HepG2 (cell line): ENCODE results near the gene TCF25. TPM values are rescaled to one million over a fixed set of nuclear protein-coding genes. Genes with fewer than 3 reads are reported as not detected.

Experiments used
- HBP1 ChIP-seq: IDR thresholded peaks from 2 replicates; pipeline ENCODE4 v1.6.1; 2016; ENCODE audit warnings: low read depth, control low read depth
- LCORL ChIP-seq, 2 experiments: fragments of 450-650 bp in 1 of 2; sonication (generic) in 1 of 2; formaldehyde crosslinking in 1 of 2; IDR thresholded peaks; 2 replicates each; pipeline versions ENCODE4 v1.5.0 to v1.6.1; 2017 to 2020; ENCODE audit warnings: antibody characterized with exemption in 1 of 2, missing genetic modification reagents in 1 of 2
- NBN ChIP-seq: fragments of 450-650 bp; conservative IDR thresholded peaks from 2 replicates; pipeline ENCODE4 v1.6.1; 2017
- REXO4 ChIP-seq: sonication (generic); formaldehyde crosslinking; IDR thresholded peaks from 2 replicates; pipeline ENCODE4 v1.8.0; 2022; ENCODE audit warnings: missing genetic modification reagents, mild to moderate bottlenecking, borderline replicate concordance
- ZBTB20 ChIP-seq: sonication (generic); formaldehyde crosslinking; IDR thresholded peaks from 2 replicates; pipeline ENCODE4 v1.8.1; 2023; ENCODE audit warnings: missing genetic modification reagents, low read depth, mild to moderate bottlenecking, borderline replicate concordance
- ZNF142 ChIP-seq: sonication (generic); formaldehyde crosslinking; IDR thresholded peaks from 2 replicates; pipeline ENCODE4 v1.4.0; 2020; ENCODE audit warnings: missing genetic modification reagents
- ZNF326 ChIP-seq: sonication (generic); formaldehyde crosslinking; IDR thresholded peaks from 2 replicates; pipeline ENCODE4 v1.4.0; 2020; ENCODE audit warnings: missing genetic modification reagents, borderline replicate concordance
- ZNF770 ChIP-seq: sonication (generic); formaldehyde crosslinking; IDR thresholded peaks from 2 replicates; pipeline ENCODE4 v1.5.0; 2020; ENCODE audit warnings: mild to moderate bottlenecking, missing genetic modification reagents
- ZNF772 ChIP-seq: sonication (generic); formaldehyde crosslinking; IDR thresholded peaks from 2 replicates; pipeline ENCODE4 v1.5.0; 2020; ENCODE audit warnings: mild to moderate bottlenecking, missing genetic modification reagents
- polyA plus RNA-seq, 8 experiments: library from polyadenylated mRNA; depleted of rRNA in 3 of 8; stranded (reverse) in 7 of 8; unstranded in 1 of 8; fragments of >200 nt; fragmentation: Illumina TruSeq in 4 of 8; extraction: Trizol in 4 of 8; gene quantifications; 2 replicates each; pipeline versions ENCODE4 v1.2.1 to v1.2.3, GENCODE V29; 2011 to 2016; ENCODE audit warnings: low read depth in 4 of 8, missing spikeins in 1 of 8, mixed read lengths in 1 of 8; ENCODE audit not compliant: insufficient read depth in 1 of 8
- total RNA-seq, 5 experiments: library from RNA; depleted of rRNA; stranded (reverse); fragments of >200 nt; fragmentation: Illumina TruSeq; extraction: Trizol; gene quantifications; 2 replicates each; pipeline ENCODE4 v1.2.3, GENCODE V29; 2016; ENCODE audit warnings: low read depth in 1 of 5
- TF ChIP-seq, protein P1 (sequence below): sonication (generic); formaldehyde crosslinking; IDR thresholded peaks from 2 replicates; pipeline ENCODE4 v1.4.0; 2020; ENCODE audit warnings: missing genetic modification reagents, mild to moderate bottlenecking, borderline replicate concordance
- TF ChIP-seq, protein P2 (sequence below): sonication (generic); formaldehyde crosslinking; IDR thresholded peaks from 2 replicates; pipeline ENCODE4 v1.5.0; 2020; ENCODE audit warnings: mild to moderate bottlenecking, missing genetic modification reagents, moderate library complexity

TCF25 gene
- total and polyA plus RNA-seq, 2 of the 13 experiments (the other 11 are each of a cell fraction or from before 2014, with no cell fraction given) = 138 to 206 TPM

- TF ChIP-seq ZNF142 (CRISPR knock-in tag) (peak; percentile 96; the same call in 1 of the 2 replicates), ZBTB20 (CRISPR knock-in tag) (peak; percentile 27; the same call in 1 of the 2 replicates), HBP1 (CRISPR knock-in tag) (no peak; the same call in 1 of the 2 replicates), ZNF772 (CRISPR knock-in tag) (peak; percentile 94), NBN (no peak), ZNF326 (CRISPR knock-in tag) (0 out of 2 replicates have a peak, but pooled peaks have one; percentile 34), ZNF770 (CRISPR knock-in tag) (peak; percentile 53), LCORL (IDR thresholded peaks at IDR 0.05) (no peak), LCORL (CRISPR knock-in tag; IDR thresholded peaks at IDR 0.05) (peak; percentile 52), REXO4 (CRISPR knock-in tag) (peak; percentile 87; the same call in 1 of the 2 replicates)
- TF ChIP-seq, protein P1, sequence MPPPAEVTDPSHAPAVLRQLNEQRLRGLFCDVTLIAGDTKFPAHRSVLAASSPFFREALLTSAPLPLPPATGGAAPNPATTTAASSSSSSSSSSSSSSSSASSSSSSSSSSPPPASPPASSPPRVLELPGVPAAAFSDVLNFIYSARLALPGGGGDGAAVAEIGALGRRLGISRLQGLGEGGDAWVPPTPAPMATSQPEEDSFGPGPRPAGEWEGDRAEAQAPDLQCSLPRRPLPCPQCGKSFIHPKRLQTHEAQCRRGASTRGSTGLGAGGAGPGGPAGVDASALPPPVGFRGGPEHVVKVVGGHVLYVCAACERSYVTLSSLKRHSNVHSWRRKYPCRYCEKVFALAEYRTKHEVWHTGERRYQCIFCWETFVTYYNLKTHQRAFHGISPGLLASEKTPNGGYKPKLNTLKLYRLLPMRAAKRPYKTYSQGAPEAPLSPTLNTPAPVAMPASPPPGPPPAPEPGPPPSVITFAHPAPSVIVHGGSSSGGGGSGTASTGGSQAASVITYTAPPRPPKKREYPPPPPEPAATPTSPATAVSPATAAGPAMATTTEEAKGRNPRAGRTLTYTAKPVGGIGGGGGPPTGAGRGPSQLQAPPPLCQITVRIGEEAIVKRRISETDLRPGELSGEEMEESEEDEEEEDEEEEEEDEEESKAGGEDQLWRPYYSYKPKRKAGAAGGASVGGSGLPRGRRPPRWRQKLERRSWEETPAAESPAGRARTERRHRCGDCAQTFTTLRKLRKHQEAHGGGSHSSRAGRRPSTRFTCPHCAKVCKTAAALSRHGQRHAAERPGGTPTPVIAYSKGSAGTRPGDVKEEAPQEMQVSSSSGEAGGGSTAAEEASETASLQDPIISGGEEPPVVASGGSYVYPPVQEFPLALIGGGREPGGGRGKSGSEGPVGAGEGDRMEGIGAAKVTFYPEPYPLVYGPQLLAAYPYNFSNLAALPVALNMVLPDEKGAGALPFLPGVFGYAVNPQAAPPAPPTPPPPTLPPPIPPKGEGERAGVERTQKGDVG (CRISPR knock-in tag) = peak; percentile 66; the same call in 1 of the 2 replicates
- TF ChIP-seq, protein P2, sequence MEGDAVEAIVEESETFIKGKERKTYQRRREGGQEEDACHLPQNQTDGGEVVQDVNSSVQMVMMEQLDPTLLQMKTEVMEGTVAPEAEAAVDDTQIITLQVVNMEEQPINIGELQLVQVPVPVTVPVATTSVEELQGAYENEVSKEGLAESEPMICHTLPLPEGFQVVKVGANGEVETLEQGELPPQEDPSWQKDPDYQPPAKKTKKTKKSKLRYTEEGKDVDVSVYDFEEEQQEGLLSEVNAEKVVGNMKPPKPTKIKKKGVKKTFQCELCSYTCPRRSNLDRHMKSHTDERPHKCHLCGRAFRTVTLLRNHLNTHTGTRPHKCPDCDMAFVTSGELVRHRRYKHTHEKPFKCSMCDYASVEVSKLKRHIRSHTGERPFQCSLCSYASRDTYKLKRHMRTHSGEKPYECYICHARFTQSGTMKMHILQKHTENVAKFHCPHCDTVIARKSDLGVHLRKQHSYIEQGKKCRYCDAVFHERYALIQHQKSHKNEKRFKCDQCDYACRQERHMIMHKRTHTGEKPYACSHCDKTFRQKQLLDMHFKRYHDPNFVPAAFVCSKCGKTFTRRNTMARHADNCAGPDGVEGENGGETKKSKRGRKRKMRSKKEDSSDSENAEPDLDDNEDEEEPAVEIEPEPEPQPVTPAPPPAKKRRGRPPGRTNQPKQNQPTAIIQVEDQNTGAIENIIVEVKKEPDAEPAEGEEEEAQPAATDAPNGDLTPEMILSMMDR (CRISPR knock-in tag) = 0 out of 2 replicates have a peak, but pooled peaks have one; percentile 8
Observed at GRCh38 chr16:89873109-89873971, at the start of gene TCF25 (continued).
